ENCODE measurements around the gene NUDT22.

NUDT22 gene

GRCh38 chr11:64210301-64211020 lies 15.6 kb upstream of the NUDT22 start:
- no peak for TF ChIP-seq CSDC2 (CRISPR knock-in tag; IDR thresholded peaks at IDR 0.05)
- TF ChIP-seq GLIS3 (CRISPR knock-in tag; IDR thresholded peaks at IDR 0.05) = no peak
- no peak for TF ChIP-seq OSR1 (CRISPR knock-in tag; IDR thresholded peaks at IDR 0.05)
- no peak for TF ChIP-seq CSRNP3 (CRISPR knock-in tag; IDR thresholded peaks at IDR 0.05)
- no peak for TF ChIP-seq ZNF565 (CRISPR knock-in tag; conservative IDR thresholded peaks at IDR 0.05; ENCODE audit: low read depth)
- TF ChIP-seq ZNF8 (CRISPR knock-in tag; IDR thresholded peaks at IDR 0.05) = no peak
- TF ChIP-seq TSHZ2 (CRISPR knock-in tag; IDR thresholded peaks at IDR 0.05) = no peak
- TF ChIP-seq ESRRG (CRISPR knock-in tag; IDR thresholded peaks at IDR 0.05) = no peak
- TF ChIP-seq ARNTL (CRISPR knock-in tag; IDR thresholded peaks at IDR 0.05; ENCODE audit: borderline replicate concordance, low read depth) = no peak
- TF ChIP-seq ISL1 (CRISPR knock-in tag; IDR thresholded peaks at IDR 0.05) = no peak
- TF ChIP-seq, protein P1, sequence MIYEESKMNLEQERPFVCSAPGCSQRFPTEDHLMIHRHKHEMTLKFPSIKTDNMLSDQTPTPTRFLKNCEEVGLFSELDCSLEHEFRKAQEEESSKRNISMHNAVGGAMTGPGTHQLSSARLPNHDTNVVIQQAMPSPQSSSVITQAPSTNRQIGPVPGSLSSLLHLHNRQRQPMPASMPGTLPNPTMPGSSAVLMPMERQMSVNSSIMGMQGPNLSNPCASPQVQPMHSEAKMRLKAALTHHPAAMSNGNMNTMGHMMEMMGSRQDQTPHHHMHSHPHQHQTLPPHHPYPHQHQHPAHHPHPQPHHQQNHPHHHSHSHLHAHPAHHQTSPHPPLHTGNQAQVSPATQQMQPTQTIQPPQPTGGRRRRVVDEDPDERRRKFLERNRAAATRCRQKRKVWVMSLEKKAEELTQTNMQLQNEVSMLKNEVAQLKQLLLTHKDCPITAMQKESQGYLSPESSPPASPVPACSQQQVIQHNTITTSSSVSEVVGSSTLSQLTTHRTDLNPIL (CRISPR knock-in tag; IDR thresholded peaks at IDR 0.05; ENCODE audit: low read depth) = no peak
- no peak for TF ChIP-seq TCF4 (CRISPR knock-in tag; IDR thresholded peaks at IDR 0.05; ENCODE audit: borderline replicate concordance)
- TF ChIP-seq POU6F1 (CRISPR knock-in tag; IDR thresholded peaks at IDR 0.05; ENCODE audit: borderline replicate concordance, low read depth) = no peak
- no peak for TF ChIP-seq ZFP30 (CRISPR knock-in tag; IDR thresholded peaks at IDR 0.05)
- no peak for TF ChIP-seq TOX (CRISPR knock-in tag; IDR thresholded peaks at IDR 0.05; ENCODE audit: borderline replicate concordance)
- TF ChIP-seq SNAI2 (CRISPR knock-in tag; IDR thresholded peaks at IDR 0.05) = no peak
- ATAC-seq = no peak

- TF ChIP-seq SNAI2 (CRISPR knock-in tag; IDR thresholded peaks at IDR 0.05) (no peak), ZC3H10 (CRISPR knock-in tag; IDR thresholded peaks at IDR 0.05) (no peak), BACH2 (CRISPR knock-in tag; IDR thresholded peaks at IDR 0.05; ENCODE audit: borderline replicate concordance) (no peak), ZFP3 (CRISPR knock-in tag; IDR thresholded peaks at IDR 0.05) (no peak), ESRRG (CRISPR knock-in tag; IDR thresholded peaks at IDR 0.05) (no peak), OSR1 (CRISPR knock-in tag; IDR thresholded peaks at IDR 0.05) (no peak), TCF4 (CRISPR knock-in tag; IDR thresholded peaks at IDR 0.05; ENCODE audit: borderline replicate concordance) (no peak), ISL1 (CRISPR knock-in tag; IDR thresholded peaks at IDR 0.05) (no peak), TSHZ2 (CRISPR knock-in tag; IDR thresholded peaks at IDR 0.05) (no peak), ZNF8 (CRISPR knock-in tag; IDR thresholded peaks at IDR 0.05) (no peak), TOX (CRISPR knock-in tag; IDR thresholded peaks at IDR 0.05; ENCODE audit: borderline replicate concordance) (no peak), ARNTL (CRISPR knock-in tag; IDR thresholded peaks at IDR 0.05; ENCODE audit: borderline replicate concordance, low read depth) (no peak), RARB (CRISPR knock-in tag; IDR thresholded peaks at IDR 0.05) (no peak), CSDC2 (CRISPR knock-in tag; IDR thresholded peaks at IDR 0.05) (no peak), CSRNP3 (CRISPR knock-in tag; IDR thresholded peaks at IDR 0.05) (no peak), POU6F1 (CRISPR knock-in tag; IDR thresholded peaks at IDR 0.05; ENCODE audit: borderline replicate concordance, low read depth) (no peak), ZNF565 (CRISPR knock-in tag; conservative IDR thresholded peaks at IDR 0.05; ENCODE audit: low read depth) (no peak)
- TF ChIP-seq, protein P2, sequence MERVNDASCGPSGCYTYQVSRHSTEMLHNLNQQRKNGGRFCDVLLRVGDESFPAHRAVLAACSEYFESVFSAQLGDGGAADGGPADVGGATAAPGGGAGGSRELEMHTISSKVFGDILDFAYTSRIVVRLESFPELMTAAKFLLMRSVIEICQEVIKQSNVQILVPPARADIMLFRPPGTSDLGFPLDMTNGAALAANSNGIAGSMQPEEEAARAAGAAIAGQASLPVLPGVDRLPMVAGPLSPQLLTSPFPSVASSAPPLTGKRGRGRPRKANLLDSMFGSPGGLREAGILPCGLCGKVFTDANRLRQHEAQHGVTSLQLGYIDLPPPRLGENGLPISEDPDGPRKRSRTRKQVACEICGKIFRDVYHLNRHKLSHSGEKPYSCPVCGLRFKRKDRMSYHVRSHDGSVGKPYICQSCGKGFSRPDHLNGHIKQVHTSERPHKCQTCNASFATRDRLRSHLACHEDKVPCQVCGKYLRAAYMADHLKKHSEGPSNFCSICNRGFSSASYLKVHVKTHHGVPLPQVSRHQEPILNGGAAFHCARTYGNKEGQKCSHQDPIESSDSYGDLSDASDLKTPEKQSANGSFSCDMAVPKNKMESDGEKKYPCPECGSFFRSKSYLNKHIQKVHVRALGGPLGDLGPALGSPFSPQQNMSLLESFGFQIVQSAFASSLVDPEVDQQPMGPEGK (CRISPR knock-in tag; IDR thresholded peaks at IDR 0.05; ENCODE audit: borderline replicate concordance) = no peak
- ATAC-seq = no peak
Observed at GRCh38 chr11:64211181-64211872, 14.7 kb upstream of the NUDT22 start.

All from SK-N-SH treated with all-trans-retinoic acid at 6 μM for 48 hours (cell line).